Esophagus muscularis mucosa (tissue), 4 donors: Measurements from ENCODE around the gene LMO2. TPM values are rescaled to one million over a fixed set of nuclear protein-coding genes. Genes with fewer than 3 reads are reported as not detected.

Source experiments
- DNase-seq: peaks from one replicate; pipeline ENCODE4 v3.0.0-alpha.2; 2017; ENCODE audit errors: extremely low spot score
- H3K27ac ChIP-seq, 4 donors: fragments of 200-600 bp; sonication (generic); replicated peaks in 1 of 4; 1 replicate in 3 of 4; 2 replicates in 1 of 4; pipeline ENCODE4 v1.5.1; 2016 to 2019; ENCODE audit warnings: mild to moderate bottlenecking in 1 of 4
- H3K27me3 ChIP-seq, 4 donors: fragments of 200-600 bp; sonication (generic); one replicate each; pipeline versions ENCODE4 v1.5.1 to v1.6.0; 2016 to 2019
- H3K36me3 ChIP-seq, 4 donors: fragments of 200-600 bp; sonication (generic); one replicate each; pipeline ENCODE4 v1.5.1; 2016 to 2019
- H3K4me1 ChIP-seq, 4 donors: fragments of 200-600 bp; sonication (generic); one replicate each; pipeline ENCODE4 v1.5.1; 2016 to 2019
- H3K4me3 ChIP-seq, 4 donors: fragments of 200-600 bp; sonication (generic); 1 replicate in 2 of 4; 2 replicates in 2 of 4; pipeline ENCODE4 v1.5.1; 2016 to 2019; ENCODE audit warnings: mild to moderate bottlenecking in 4 of 4, moderate library complexity in 1 of 4
- H3K9me3 ChIP-seq, 4 donors: fragments of 200-600 bp; sonication (generic); 1 replicate in 3 of 4; 2 replicates in 1 of 4; pipeline ENCODE4 v1.5.1; 2016 to 2019
- CTCF ChIP-seq, 3 experiments: fragments of 200-600 bp in 2 of 3; fragments of 450-650 bp in 1 of 3; sonication (generic) in 2 of 3; IDR thresholded peaks; one replicate each; pipeline ENCODE4 v1.5.1; 2017 to 2019; ENCODE audit warnings: antibody characterized with exemption in 3 of 3, mild to moderate bottlenecking in 2 of 3, moderate library complexity in 1 of 3
- EP300 ChIP-seq: sonication (generic); formaldehyde crosslinking; IDR thresholded peaks from one replicate; pipeline ENCODE4 v1.6.1; 2017; ENCODE audit warnings: antibody characterized with exemption
- POLR2A ChIP-seq: fragments of 450-650 bp; IDR thresholded peaks from one replicate; pipeline ENCODE4 v1.6.1; 2017; ENCODE audit warnings: antibody characterized with exemption, moderate library complexity, mild to moderate bottlenecking, low read depth
- POLR2AphosphoS5 ChIP-seq, 2 donors: sonication (generic); formaldehyde crosslinking; IDR thresholded peaks; one replicate each; pipeline ENCODE4 v1.6.1; 2017; ENCODE audit warnings: antibody characterized with exemption in 2 of 2
- WGBS: methylation state at CpG from one replicate; pipeline ENCODE4 v1.1.5; 2018; 5-methylcytosine and 5-hydroxymethylcytosine counted together
- intact Hi-C: fragments of 100-400 bp; cut with DNase I; formaldehyde crosslinking; loops from one replicate; pipeline ENCODE4 v1.15.1; 2023
- total RNA-seq, 4 donors: library from RNA; depleted of rRNA; stranded (reverse); fragments of >200 nt; gene quantifications; one replicate each; pipeline versions ENCODE4 v1.1.0 to v1.2.1, GENCODE V29; 2016

The LMO2 gene
- total RNA-seq, 4 donors from 2014 or later, result 13.3 to 20.2 (median 15.5) TPM

GRCh38 chr11:33857933-33858371 is 33.9 kb downstream of the LMO2 start:
- H3K4me1 ChIP-seq, result peaks cover 0 to 14% (median 9%) of the 10 kb centered on the region in 4 donors
- 4% methylated on average over 10 of the region's 10 CpGs for WGBS
- H3K4me3 ChIP-seq, result no peak overlapping the region
- peak; percentile 94 for DNase-seq
- H3K9me3 ChIP-seq, result no peaks in the 10 kb centered on the region
- peaks cover 0 to 12% (median 3%) of the 10 kb centered on the region in 4 donors for H3K36me3 ChIP-seq
- peak; percentile 69 to 81 (median 72) for TF ChIP-seq CTCF (IDR thresholded peaks at IDR 0.05)
- TF ChIP-seq EP300, result no peak
- no peak for TF ChIP-seq POLR2A
- no peak for TF ChIP-seq POLR2AphosphoS5 (IDR thresholded peaks at IDR 0.05)
- H3K27ac ChIP-seq, result no peak overlapping the region
- peaks cover 0 to 20% (median 0%) of the 10 kb centered on the region in 4 donors for H3K27me3 ChIP-seq
- intact Hi-C loops, result loop anchor here (5.0 kb wide), 1 partner anchor 114 kb away; no protein-coding TSS in a partner anchor

GRCh38 chr11:33855500-33855899 is 36.4 kb downstream of the LMO2 start:
- no peak for DNase-seq
- Histone ChIP-seq H3K27me3 (peaks cover 0 to 12% (median 0%) of the 10 kb centered on the region in 4 donors), H3K4me3 (no peak overlapping the region), H3K4me1 (peaks cover 0 to 7% (median 5%) of the 10 kb centered on the region in 4 donors), H3K27ac (no peak overlapping the region), H3K9me3 (no peaks in the 10 kb centered on the region), H3K36me3 (peaks cover 0 to 13% (median 5%) of the 10 kb centered on the region in 4 donors)
- TF ChIP-seq POLR2A (no peak), EP300 (no peak), CTCF (IDR thresholded peaks at IDR 0.05) (no peak), POLR2AphosphoS5 (IDR thresholded peaks at IDR 0.05) (no peak)
- intact Hi-C loops, result loop anchor here (5.0 kb wide), 1 partner anchor 117 kb away; no protein-coding TSS in a partner anchor
- 81% methylated on average over 2 of the region's 2 CpGs for WGBS

- H3K27ac ChIP-seq, result no peak overlapping the region
- no peaks in the 10 kb centered on the region for H3K4me1 ChIP-seq
- DNase-seq, result no peak
- H3K27me3 ChIP-seq, result peaks cover 0 to 11% (median 0%) of the 10 kb centered on the region in 4 donors
- intact Hi-C loops, result no loop called here
- H3K36me3 ChIP-seq, result peaks cover 0 to 7% (median 3%) of the 10 kb centered on the region in 4 donors
- 88% methylated on average over 6 of the region's 6 CpGs for whole genome bisulfite sequencing
- H3K4me3 ChIP-seq, result no peak overlapping the region
- no peak for TF ChIP-seq POLR2A
- no peak for TF ChIP-seq CTCF (IDR thresholded peaks at IDR 0.05)
- TF ChIP-seq POLR2AphosphoS5 (IDR thresholded peaks at IDR 0.05), result no peak
- no peak for TF ChIP-seq EP300
- no peaks in the 10 kb centered on the region for H3K9me3 ChIP-seq
These were observed 43.0 kb downstream of the LMO2 start for GRCh38 chr11:33848717-33849390.

GRCh38 chr11:33847251-33847650 is 44.6 kb downstream of the LMO2 start:
- Histone ChIP-seq H3K4me3 (no peak overlapping the region), H3K27me3 (peaks cover 0 to 23% (median 0%) of the 10 kb centered on the region in 4 donors), H3K27ac (no peak overlapping the region), H3K9me3 (no peaks in the 10 kb centered on the region), H3K36me3 (peaks cover 0 to 1% (median 0%) of the 10 kb centered on the region in 4 donors), H3K4me1 (no peaks in the 10 kb centered on the region)
- 76% methylated on average over 1 of the region's 1 CpG for WGBS
- intact Hi-C loops, result no loop called here
- no peak for DNase-seq
- TF ChIP-seq EP300 (no peak), CTCF (IDR thresholded peaks at IDR 0.05) (no peak), POLR2A (no peak), POLR2AphosphoS5 (IDR thresholded peaks at IDR 0.05) (no peak)
